ENCODE data around the gene CYTH1.

DNA sequence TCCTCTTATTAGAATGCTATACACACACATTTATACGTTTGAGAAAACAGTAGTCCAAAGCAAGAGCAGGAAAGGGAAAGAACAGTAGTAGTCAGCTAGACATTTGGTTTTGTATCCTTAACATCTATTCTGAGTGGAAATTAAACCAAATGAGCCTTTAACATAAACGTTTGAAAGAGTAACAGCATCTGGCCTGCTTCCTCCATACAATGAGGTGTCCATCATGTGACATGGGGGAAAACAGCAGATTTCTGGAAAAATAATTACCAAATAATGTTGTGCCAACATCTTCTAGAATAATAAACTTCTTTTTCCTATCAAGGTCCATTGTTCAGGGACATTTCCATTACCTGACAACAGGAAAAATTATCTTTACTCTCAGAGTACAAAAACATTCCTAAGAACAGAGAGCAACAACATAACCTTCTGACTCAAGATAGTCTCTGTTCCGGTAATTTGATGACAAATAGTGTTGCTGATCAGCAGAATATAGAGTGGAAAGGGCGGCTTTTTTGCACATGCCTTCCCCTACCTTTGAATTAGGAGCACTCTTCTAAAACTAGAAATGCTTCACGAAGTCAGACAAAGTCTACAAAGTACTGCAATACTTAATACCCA is 20.2 kb downstream of the CYTH1 start:
- TF ChIP-seq POLR2A (IDR thresholded peaks at IDR 0.05), result no peak
- TF ChIP-seq, protein P1, sequence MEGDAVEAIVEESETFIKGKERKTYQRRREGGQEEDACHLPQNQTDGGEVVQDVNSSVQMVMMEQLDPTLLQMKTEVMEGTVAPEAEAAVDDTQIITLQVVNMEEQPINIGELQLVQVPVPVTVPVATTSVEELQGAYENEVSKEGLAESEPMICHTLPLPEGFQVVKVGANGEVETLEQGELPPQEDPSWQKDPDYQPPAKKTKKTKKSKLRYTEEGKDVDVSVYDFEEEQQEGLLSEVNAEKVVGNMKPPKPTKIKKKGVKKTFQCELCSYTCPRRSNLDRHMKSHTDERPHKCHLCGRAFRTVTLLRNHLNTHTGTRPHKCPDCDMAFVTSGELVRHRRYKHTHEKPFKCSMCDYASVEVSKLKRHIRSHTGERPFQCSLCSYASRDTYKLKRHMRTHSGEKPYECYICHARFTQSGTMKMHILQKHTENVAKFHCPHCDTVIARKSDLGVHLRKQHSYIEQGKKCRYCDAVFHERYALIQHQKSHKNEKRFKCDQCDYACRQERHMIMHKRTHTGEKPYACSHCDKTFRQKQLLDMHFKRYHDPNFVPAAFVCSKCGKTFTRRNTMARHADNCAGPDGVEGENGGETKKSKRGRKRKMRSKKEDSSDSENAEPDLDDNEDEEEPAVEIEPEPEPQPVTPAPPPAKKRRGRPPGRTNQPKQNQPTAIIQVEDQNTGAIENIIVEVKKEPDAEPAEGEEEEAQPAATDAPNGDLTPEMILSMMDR (IDR thresholded peaks at IDR 0.05), result no peak

All from Peyer's patch (tissue), 4 donors.